ENCODE measurements around the gene TMEM144.
"Not testable (repeated sequence)": the region's sequence is repeated elsewhere in the genome, so short reads cannot be mapped to it uniquely, and the experiment has no call there.

Gene TMEM144

DNA sequence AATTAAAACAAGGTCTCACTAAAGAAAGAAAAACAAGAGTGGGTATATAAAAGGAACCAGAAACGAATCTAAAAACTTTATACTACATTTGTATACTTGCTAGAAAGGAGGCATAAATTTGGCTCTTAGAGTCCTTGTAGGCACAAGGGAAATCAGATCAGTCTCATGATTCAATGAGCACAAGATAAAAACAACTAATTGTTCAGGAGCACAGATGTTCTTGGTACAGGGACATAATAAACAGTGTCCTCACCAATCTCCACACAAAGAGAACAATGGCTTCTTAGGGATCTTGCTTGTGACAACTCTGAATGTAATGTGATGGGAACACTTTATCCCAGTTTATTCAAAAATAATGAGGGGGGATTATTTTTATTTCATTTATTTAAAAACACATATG is 28.3 kb downstream of the TMEM144 start:
- no peak for DNase-seq (ENCODE audit: low read depth)

DNA sequence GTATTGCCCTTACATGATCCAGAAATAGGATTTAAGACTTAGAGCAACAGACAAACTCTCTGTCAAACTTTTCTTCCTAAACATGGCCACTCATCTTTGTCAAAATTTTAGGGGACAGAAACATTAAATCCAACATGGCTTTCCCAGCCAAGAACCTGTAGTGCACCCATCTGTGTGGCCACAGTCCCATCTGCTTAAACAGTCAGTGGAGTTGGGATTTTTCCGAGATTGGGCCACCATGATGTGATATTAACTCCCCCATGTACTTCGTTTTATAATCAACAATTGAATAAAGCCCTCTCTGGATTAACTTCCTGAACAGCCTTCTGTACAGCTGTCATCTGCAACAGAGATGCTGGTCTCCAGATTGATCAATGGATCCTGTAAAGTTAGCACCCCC is 28.9 kb downstream of the TMEM144 start:
- no peak for DNase-seq (ENCODE audit: low read depth)

DNA sequence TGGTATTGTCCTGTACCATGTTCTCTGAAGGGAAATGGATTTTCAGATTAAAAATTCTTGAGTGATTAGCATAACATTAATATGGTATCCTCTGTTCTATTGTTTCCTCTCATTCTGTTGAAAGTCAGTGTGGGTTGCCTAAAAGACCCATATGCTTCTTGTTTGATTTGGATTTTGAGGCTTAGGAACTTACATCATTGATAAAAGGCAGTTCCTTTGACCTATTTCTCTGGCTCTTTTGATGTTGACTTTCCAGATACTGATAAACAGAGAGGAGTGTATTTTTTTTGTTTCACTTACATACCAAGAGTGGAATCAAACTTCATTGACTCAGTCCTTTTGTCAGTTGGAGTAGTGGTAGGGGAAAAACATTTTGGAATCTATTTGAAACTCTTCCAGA is 32.8 kb downstream of the TMEM144 start:
- DNase-seq (ENCODE audit: low read depth) = no peak

DNA sequence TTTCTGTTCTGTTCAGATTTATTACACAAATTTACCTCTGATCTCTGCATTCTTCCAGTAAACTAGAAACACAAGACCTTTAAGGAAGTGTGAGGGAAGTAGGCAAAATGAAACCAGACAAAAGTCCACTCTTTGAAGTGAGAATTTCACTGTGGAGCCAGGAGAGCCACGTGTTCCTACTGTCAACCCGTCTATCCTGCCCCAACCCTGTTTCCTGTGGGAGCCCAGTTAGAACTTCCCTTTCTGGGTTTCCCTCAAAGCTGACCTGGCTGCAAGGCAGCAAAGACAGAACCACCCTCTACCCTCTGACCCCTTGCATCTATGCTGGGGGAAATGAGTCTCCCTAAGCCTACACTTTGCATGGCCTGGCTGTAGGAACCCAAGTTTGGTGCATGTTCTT is 40.0 kb downstream of the TMEM144 start:
- no peak for DNase-seq (ENCODE audit: low read depth)

DNA sequence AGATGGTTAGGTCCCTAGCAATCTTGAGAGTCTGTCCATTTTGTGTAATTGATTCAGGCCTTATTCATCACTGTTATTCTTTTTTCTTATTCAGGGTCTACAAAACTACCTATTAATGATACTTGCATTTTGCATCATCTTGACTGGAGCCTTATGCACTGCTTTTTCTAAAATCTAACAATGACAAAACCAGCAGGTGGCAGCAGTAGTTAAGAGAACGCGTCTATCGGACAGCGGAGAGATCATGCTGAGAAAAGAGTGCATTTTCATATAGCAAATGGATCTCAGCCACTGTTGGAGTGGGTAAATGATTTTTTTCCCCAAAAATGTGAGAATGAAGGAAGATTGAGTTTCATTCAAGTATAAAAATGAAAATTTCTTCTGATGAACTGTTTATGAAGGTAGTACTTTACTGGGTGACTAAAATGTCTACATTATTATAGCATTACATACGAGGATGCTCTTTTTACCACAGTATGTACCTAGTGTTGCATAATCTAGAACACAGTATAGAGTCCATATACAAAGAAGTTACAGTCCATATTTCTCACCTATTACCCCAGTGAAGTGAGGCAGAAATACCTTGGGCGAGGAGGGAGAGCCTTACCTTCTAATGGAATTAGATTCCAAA is 43.2 kb downstream of the TMEM144 start:
- DNase-seq (ENCODE audit: low read depth) = no peak

DNA sequence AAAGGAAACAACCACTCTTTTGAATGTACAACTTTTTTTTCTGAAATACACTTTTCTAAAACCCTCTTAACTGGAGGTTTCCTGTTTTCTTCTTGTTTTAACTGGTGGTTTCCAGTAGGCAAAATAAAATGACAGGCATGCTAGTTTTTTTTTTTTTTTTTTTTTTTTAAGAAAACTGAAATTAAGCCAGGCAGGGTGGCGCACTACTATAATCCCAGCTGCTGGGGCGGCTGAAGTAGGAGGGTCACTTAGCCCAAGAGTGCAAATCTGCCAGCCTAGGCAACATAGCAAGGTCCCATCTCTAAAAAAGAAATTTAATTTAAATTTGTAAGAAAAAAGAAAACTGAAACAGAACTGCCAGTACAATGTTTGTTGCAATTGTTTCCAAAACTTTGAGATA is 44.0 kb downstream of the TMEM144 start:
- no peak for DNase-seq (ENCODE audit: low read depth)

DNA sequence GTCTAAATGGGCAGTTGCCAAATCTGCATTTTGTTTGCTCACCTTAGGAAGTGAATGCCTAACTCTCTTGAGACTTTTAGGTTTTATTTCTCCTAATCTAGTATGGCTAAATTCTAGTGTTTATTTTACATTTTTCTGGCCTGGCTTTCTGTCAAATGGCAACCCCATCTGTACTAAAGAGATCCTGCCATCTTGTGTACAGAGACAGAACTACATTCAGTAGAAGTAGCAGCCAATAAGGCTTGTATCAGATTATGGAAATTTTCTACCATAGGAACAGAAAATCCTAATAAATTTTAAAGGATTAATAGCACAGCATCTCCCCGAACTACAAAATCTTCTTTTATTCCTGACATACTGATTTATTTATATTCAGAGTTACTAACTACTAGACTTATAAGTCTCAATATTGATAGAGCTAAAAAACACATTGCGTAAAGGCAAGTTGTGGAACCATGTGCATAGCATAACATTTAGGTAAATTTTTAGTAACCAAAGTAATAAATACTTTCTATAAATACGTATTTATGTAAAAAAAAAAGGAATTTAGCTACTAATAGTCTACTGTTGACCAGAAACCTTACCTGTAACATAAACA is 45.5 kb downstream of the TMEM144 start:
- no peak for DNase-seq (ENCODE audit: low read depth)

DNA sequence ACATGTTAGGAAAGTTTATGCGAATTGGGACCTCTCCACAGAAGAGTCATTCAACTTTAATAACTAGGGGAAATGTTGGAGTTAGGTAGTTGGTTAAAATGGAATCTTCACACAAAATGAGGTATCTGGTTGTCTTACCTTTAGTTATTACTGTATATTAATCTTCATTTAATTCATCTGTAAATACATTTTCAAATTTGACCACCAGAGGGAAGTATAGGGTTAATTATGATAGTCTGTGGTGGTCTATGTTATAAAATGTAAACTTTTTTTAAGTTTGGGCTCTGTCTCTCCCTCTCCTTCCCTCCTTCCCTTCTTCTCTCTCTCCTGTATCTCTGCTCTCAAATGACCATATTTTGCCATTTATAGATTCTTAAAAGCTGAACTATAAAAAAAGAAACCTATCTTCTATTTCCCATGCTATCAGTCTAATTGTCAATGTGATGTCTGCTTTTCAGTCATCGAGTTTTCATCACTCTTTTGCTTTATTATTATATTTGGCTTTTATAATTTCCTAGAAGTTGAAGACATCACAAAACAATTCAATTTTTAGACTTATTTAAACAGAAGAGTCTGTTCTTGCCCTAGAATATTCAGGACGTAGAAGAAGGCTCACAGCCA is 49.8 kb downstream of the TMEM144 start:
- no peak for DNase-seq (ENCODE audit: low read depth)

DNA sequence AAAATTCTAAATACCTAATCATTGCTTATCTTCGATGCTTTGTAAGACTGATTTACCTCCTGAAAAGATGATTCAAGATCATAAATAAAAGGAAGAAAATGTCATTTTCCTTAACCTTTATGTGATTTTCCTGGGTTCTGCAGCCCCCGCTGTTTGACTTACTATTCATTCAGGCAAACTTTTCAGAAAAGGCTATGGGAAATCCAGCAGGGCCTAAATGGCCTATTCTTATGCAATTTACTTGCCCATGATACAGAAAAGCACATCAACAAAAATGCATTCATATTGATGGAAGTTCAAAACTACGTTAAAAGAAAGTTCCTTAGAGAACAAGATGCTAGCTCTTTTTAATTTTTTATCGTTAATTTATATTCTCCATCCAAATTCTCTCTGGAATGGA is 51.2 kb downstream of the TMEM144 start:
- DNase-seq (ENCODE audit: low read depth) = no peak

DNA sequence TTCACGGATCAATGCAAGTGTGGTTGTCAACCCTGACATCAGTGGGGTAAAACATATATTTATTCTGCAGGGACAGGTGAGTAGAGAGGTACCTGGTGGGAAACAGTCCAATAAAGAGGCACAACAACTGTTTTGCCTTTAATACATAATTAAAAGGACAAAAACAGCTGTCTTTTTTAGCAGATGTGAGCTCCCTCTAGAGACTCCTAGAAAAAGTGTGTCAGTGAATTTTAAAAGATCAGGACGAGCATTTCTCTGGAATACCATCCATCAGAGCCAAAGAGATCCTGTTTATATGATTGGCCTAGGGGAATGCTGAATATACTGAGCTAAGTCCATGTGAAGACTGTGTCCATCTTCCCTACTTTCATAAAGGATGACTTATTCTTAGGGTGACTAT is 58.3 kb downstream of the TMEM144 start:
- DNase-seq (ENCODE audit: low read depth) = no peak

DNA sequence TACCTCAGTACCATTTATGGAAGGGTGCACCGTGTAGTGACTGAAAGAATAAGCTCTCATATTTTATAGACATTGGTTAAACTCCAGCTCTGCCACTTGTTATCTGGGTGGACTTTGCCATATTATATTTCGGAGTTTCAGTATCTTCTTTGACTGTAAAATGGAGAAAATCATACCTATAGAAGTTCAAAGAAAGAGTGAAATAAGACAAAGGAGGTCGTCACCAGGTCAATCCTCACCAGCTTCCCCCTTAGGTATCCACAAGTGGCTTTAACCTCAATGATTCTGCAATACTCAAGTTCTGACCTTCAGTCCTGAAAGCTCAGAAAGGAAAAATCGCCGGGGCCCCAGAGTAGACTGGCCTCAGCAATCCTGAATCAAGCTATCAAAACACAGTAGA is 64.3 kb downstream of the TMEM144 start:
- no peak for DNase-seq (ENCODE audit: low read depth)

DNA sequence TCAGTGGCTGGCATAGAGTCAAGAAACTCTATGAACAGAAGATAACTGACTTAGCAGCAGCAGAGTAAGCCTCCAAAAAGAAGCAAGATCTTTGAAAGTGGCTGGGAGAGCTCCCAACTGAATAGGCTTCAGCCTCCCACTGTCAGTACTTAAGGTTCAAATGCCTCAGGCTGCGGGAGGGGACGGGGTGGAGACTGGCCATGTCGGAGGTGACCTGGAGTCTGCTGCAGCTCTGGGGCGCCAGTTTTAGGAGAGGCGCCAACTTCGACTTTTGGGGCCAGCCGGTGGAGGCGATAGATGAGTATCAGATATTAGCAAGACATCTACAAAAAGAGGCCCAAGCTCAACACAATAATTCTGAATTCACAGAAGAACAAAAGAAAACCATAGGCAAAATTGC is 67.3 kb downstream of the TMEM144 start:
- DNase-seq (ENCODE audit: low read depth) = no peak

DNA sequence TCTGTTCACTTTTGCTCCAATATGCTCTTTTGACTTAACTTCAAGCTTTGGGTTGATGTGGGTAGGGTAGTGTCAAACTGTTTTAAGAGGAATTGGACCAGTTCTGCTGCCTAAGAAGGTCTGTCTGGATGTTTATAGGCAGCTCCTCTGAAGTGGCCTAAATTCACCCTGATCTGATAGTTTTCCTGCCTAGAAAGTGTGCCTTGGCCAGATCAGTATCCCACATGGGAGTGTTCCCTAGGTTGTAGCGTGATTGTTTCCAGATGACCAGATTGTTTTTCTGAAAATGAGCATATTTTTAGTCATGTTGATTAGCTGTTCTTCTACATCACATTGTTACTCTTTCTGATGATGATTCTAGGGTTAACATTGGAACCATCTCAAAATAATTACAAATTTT is 68.8 kb downstream of the TMEM144 start:
- DNase-seq (ENCODE audit: low read depth) = not testable (repeated sequence)

DNA sequence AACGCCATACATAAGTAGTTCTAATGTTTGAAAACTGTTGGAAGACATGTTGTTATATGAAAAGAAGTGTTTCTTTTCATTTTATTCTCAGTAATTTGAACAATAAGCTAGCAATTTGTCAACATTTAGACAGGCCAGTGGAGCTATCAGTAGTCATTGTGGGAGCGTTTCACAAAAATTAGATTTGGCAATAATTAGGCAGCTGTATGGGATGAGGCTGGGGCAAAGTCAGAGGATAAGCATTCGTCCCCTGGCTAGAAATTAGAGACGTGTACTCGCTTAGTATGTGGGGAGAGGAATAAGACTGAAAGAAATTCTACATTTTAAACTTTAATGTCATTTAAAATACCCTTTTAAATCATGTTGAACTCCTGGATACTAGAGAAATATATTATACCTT is 70.6 kb downstream of the TMEM144 start:
- DNase-seq (ENCODE audit: low read depth) = no peak

DNA sequence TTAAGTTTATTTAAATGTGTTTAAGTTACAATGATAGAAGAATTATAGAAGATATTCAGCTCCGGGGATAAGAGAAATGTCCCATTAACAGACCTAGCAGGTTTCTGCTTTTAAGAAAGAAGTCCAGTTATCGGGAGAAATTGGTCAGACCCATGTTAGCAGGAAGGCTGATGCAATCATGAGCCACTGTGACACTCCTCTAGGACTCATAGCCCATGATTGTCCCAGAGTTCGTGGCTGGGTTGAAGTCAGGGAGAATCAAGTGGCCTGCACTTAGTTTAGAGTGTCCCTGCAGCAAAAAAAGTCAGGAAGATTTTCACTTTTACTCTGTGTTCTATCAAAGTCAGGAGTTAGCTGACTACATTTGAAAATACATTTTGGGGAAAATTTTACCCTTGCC is 72.0 kb downstream of the TMEM144 start:
- no peak for DNase-seq (ENCODE audit: low read depth)

DNA sequence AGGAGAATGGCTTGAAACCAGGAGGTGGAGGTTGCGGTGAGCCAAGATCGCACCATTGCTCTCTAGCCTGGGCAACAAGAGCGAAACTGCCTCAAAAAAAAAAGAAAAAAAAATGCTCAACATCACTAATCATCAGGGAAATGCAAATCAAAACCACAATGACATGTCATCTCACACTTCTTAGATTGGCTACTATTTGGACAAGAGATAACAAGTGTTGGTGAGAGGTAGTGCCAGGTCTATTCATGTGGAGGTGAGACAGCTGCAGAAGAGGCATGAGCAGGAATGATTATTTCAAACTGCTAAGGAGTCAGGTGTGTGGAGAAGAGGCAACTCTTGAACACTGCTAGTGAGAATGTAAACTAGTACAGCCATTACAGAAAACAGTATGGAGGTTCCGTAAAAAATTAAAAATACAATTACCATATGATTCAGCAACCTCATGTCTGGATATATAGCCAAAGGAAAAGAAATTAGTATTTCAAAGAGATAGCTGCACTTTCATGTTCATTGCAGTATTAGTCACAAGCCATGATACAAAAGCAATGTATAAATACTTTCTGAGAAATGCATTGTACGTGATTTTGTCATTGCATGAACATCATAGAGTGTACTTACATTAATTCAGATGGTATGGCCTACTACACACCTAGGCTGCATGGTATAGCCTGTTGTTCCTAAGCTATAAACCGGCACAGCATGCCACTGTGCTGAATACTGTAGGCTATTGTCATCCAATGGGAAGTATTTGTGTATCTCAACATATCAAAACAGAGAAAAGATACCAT is 75.3 kb downstream of the TMEM144 start:
- DNase-seq (ENCODE audit: low read depth) = no peak

DNA sequence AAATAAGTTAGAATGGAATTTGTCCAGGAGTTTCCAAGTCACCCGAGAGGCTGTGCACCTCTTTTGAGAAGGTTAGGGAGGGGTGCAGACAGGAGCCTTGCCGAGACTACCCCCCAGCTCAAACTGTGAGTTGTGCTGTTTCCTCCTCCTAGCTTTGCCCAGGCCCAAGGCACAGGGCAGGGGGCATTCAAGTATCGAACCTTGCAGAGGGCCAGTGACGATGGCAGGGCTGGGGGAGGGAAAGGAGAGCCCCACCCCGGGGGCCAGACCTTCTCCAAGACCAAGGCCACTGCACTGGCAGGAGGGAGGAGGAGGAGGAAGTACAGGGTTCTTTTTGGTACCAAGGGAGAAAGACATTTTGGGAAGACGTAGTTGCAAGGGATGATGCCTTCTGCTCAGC is 80.6 kb downstream of the TMEM144 start:
- DNase-seq (ENCODE audit: low read depth) = no peak

DNA sequence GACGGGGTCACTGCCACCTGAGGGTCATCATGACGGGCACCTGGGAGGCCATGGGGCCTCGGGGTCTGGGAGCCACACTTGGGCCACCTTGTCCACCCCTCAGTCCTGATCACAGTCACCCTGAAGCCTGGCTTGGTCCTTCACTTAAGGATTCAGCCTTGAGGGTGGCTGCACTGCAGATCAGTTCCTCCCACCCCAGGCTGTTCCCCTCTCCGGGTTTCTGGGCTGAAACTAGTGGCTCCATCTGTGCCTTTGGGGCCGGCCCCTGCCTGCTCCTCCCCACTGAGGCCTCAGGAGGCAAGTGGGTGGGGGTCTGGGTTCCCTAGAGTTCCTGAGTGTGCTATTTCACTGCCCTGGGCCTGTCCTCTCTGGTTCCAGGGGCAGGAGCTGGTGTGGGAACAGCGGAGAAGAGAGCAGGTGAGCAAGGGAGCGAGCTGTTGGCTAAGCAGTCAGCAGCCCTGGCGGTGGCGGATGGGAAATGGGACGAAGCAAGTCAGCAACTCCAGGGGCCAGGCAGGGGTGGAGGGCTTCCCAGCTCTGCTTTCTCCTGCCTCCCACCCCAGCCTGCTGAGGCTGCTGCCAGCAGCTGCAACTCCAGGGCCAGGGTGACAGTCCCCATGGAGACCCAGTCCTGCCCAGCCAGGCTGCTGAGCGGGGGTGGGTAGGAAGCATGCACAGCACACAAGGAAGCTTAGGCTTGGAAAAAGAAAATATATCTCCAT is 81.2 kb downstream of the TMEM144 start:
- DNase-seq (ENCODE audit: low read depth) = no peak

DNA sequence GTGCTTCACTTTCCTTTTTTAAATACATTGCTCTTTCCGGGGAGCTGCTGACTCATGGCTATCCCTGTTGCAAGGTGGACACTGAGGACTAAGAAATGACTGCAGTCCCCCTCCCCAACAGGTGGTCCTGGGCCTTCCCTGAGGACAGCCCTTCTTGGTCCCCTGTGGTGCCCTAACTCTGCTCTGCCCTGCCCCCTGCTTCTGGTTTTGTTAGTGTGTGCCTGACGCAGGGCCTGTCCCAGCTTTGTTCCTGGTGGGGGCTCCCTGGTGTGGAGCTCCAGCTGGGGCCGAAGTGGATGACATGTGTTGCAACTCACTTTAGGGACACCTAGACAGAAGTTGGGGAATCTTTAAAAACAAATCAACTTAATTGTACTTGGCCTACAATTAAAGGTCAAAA is 81.9 kb downstream of the TMEM144 start:
- no peak for DNase-seq (ENCODE audit: low read depth)

DNA sequence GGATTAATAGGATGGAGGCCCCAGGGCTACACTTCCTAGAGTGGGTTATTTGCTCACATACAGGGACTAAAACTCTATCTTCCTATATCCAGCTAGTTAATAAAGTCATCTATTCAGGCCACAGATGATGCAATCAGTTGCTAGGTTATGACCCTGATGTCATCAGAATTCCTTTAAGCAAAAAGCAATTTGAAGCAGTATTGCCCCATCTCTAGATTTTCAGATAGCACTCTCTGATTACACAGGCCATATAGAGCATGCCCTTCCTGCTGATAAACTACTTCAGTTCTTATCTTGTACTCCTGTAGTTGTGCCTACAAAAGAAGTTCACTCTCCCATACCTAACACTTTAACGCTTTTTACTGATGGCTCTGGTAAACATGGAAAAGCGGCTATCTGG is 84.8 kb downstream of the TMEM144 start:
- no peak for DNase-seq (ENCODE audit: low read depth)

DNA sequence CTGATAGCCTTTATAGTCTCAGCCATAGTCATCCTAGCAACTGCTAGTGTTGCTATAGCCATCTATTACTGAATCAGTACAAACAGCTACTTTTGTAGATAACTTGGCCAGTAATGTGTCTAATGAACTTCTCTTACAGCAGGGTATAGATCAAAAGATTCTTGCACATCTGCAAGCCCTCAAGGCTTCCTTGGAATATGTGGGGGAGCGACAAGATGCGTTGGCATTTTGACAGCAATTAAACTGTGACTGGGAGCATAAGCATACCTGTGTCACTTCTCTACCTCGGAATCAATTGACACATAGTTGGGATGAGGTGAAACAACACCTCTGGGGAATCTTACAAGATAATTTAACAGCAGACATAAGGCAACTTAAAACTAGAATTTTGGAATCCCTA is 87.6 kb downstream of the TMEM144 start:
- no peak for DNase-seq (ENCODE audit: low read depth)

DNA sequence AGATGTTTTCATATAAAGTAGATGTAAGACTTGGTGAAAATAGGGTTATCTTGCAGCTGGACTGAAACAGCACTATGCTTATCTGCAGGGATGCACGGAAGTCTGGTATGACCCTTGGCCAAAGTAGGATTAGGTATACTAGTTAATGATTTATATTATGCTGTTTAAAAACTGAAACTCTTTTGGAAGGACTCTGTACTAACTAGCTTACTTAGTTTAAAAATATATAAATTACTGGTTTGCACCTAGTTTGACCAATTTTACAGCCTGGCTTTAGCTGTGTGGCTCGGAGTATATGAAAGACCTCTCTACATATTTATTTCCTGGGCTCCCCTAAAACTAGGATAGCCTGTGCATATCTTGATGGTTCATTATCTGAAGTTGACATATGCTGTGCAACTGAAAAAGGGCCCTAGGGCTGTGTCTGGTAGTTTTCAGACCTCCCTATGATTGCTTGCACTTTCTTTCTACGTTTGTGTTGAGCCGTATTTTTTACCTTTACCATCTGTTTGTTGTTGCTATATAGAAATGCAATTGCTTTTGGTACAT is 89.2 kb downstream of the TMEM144 start:
- DNase-seq (ENCODE audit: low read depth) = no peak

Data from activated T-helper 1 cell treated with Interleukin-2 at 50 U/mL for 16 hours (primary cell).